Measurements from ENCODE around the gene CNST.
A peak's percentile ranks its signal among the peaks of the same experiment; 100 is the strongest.
"Not testable (repeated sequence)": the region's sequence is repeated elsewhere in the genome, so short reads cannot be mapped to it uniquely, and the experiment has no call there.

Gene CNST

DNA sequence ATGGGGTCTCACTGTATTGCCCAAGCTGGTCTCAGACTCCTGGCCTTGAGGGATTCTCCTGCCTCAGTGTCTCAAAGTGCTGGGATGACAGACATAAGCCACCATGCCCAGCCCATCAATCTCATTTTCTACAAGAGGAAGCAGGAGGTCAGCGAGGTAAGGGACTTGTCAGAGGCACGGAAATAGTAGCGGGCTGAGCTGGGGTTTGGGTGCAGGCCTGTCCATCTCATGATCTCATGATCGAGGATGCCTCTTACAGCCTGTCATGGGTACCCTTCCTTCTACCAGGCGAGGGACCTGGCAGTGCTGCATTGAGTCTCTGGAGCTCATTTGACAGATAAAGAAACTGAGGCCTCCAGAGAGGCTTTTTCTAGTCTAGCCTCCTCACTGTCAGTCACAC is 129.4 kb downstream of the CNST start:
- H3K9me3 ChIP-seq (ENCODE audit: control insufficient read depth, low read length): no peaks in the 10 kb centered on the region
- no peak for DNase-seq
- H3K27me3 ChIP-seq (replicated peaks; ENCODE audit: control insufficient read depth, insufficient read depth, low read length, poor library complexity, severe bottlenecking): no peaks in the 10 kb centered on the region
- H3K4me3 ChIP-seq (ENCODE audit: insufficient read depth, low read depth, low read length, poor library complexity, severe bottlenecking): no peak overlapping the region
- H3K4me1 ChIP-seq (ENCODE audit: control insufficient read depth, insufficient read depth, low read length, poor library complexity, severe bottlenecking): no peaks in the 10 kb centered on the region
- H3K27ac ChIP-seq (ENCODE audit: insufficient read depth, low read length, poor library complexity, severe bottlenecking): no peak overlapping the region
- H3K36me3 ChIP-seq (ENCODE audit: control insufficient read depth, insufficient read depth, low read length): no peaks in the 10 kb centered on the region

- H3K27me3 ChIP-seq (replicated peaks; ENCODE audit: control insufficient read depth, insufficient read depth, low read length, poor library complexity, severe bottlenecking): no peaks in the 10 kb centered on the region
- no peaks in the 10 kb centered on the region for H3K4me1 ChIP-seq (ENCODE audit: control insufficient read depth, insufficient read depth, low read length, poor library complexity, severe bottlenecking)
- peak overlapping the region; percentile 38 for H3K4me3 ChIP-seq (ENCODE audit: insufficient read depth, low read depth, low read length, poor library complexity, severe bottlenecking)
- DNase-seq: no peak
- H3K36me3 ChIP-seq (ENCODE audit: control insufficient read depth, insufficient read depth, low read length): no peaks in the 10 kb centered on the region
- H3K9me3 ChIP-seq (ENCODE audit: control insufficient read depth, low read length): no peaks in the 10 kb centered on the region
- no peak overlapping the region for H3K27ac ChIP-seq (ENCODE audit: insufficient read depth, low read length, poor library complexity, severe bottlenecking)
Observed at GRCh38 chr1:246698466-246699094, 132.3 kb downstream of the CNST start.

DNA sequence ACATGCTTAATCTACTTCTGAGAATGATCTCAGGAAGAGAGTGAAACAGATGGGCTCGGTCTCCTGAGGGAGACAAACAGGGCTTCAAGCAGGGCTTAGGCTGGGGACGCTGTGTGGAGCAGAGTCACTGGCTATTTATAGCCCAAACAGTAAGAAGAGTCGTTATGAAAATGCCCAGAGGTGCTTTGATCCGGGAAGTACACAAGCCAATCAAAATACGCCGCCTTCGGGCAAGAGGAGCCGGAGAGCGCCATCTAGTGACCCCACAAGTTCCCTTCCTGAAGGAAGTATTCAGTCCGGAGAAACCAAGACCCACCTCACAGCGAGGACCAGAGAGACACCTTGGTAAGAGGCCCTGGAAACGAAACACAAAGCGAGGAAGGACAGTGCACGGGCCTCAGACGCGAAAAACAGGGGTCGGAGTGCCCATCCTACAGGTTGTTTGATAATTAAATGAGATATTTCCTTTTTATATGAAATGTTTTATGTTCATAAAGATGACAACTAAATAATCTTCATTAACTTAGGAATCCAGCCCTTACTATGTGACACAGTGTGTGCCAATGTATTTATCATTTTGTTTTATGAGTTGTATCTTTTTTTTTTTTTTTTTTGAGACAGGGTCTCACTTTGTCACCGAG is 133.0 kb downstream of the CNST start:
- H3K27me3 ChIP-seq (replicated peaks; ENCODE audit: control insufficient read depth, insufficient read depth, low read length, poor library complexity, severe bottlenecking): no peaks in the 10 kb centered on the region
- H3K4me3 ChIP-seq (ENCODE audit: insufficient read depth, low read depth, low read length, poor library complexity, severe bottlenecking): peak overlapping the region; percentile 38
- no peaks in the 10 kb centered on the region for H3K36me3 ChIP-seq (ENCODE audit: control insufficient read depth, insufficient read depth, low read length)
- H3K27ac ChIP-seq (ENCODE audit: insufficient read depth, low read length, poor library complexity, severe bottlenecking): no peak overlapping the region
- DNase-seq: peak; percentile 52 to 62 (median 56)
- no peaks in the 10 kb centered on the region for H3K9me3 ChIP-seq (ENCODE audit: control insufficient read depth, low read length)
- no peaks in the 10 kb centered on the region for H3K4me1 ChIP-seq (ENCODE audit: control insufficient read depth, insufficient read depth, low read length, poor library complexity, severe bottlenecking)

- H3K4me3 ChIP-seq (ENCODE audit: insufficient read depth, low read depth, low read length, poor library complexity, severe bottlenecking): no peak overlapping the region
- H3K9me3 ChIP-seq (ENCODE audit: control insufficient read depth, low read length): no peaks in the 10 kb centered on the region
- no peak overlapping the region for H3K27ac ChIP-seq (ENCODE audit: insufficient read depth, low read length, poor library complexity, severe bottlenecking)
- H3K27me3 ChIP-seq (replicated peaks; ENCODE audit: control insufficient read depth, insufficient read depth, low read length, poor library complexity, severe bottlenecking): no peaks in the 10 kb centered on the region
- H3K36me3 ChIP-seq (ENCODE audit: control insufficient read depth, insufficient read depth, low read length): no peaks in the 10 kb centered on the region
- H3K4me1 ChIP-seq (ENCODE audit: control insufficient read depth, insufficient read depth, low read length, poor library complexity, severe bottlenecking): no peaks in the 10 kb centered on the region
- no peak for DNase-seq
Observed at GRCh38 chr1:246703581-246703980, 137.3 kb downstream of the CNST start.

- Histone ChIP-seq H3K27ac (ENCODE audit: insufficient read depth, low read length, poor library complexity, severe bottlenecking) (no peak overlapping the region), H3K4me1 (ENCODE audit: control insufficient read depth, insufficient read depth, low read length, poor library complexity, severe bottlenecking) (no peaks in the 10 kb centered on the region), H3K4me3 (ENCODE audit: insufficient read depth, low read depth, low read length, poor library complexity, severe bottlenecking) (no peak overlapping the region)
Observed at GRCh38 chr1:246705368-246705767, 139.1 kb downstream of the CNST start.

GRCh38 chr1:246708166-246708565 is 141.9 kb downstream of the CNST start:
- Histone ChIP-seq H3K36me3 (ENCODE audit: control insufficient read depth, insufficient read depth, low read length) (no peaks in the 10 kb centered on the region), H3K27me3 (replicated peaks; ENCODE audit: control insufficient read depth, insufficient read depth, low read length, poor library complexity, severe bottlenecking) (no peaks in the 10 kb centered on the region), H3K4me3 (ENCODE audit: insufficient read depth, low read depth, low read length, poor library complexity, severe bottlenecking) (no peak overlapping the region), H3K4me1 (ENCODE audit: control insufficient read depth, insufficient read depth, low read length, poor library complexity, severe bottlenecking) (no peaks in the 10 kb centered on the region), H3K27ac (ENCODE audit: insufficient read depth, low read length, poor library complexity, severe bottlenecking) (no peak overlapping the region), H3K9me3 (ENCODE audit: control insufficient read depth, low read length) (no peaks in the 10 kb centered on the region)
- no peak for DNase-seq

More at GRCh38 chr1:246705368-246705767, 139.1 kb downstream of the CNST start:
- no peaks in the 10 kb centered on the region for H3K9me3 ChIP-seq (ENCODE audit: control insufficient read depth, low read length)
- no peaks in the 10 kb centered on the region for H3K27me3 ChIP-seq (replicated peaks; ENCODE audit: control insufficient read depth, insufficient read depth, low read length, poor library complexity, severe bottlenecking)
- no peaks in the 10 kb centered on the region for H3K36me3 ChIP-seq (ENCODE audit: control insufficient read depth, insufficient read depth, low read length)
- DNase-seq: no peak

DNA sequence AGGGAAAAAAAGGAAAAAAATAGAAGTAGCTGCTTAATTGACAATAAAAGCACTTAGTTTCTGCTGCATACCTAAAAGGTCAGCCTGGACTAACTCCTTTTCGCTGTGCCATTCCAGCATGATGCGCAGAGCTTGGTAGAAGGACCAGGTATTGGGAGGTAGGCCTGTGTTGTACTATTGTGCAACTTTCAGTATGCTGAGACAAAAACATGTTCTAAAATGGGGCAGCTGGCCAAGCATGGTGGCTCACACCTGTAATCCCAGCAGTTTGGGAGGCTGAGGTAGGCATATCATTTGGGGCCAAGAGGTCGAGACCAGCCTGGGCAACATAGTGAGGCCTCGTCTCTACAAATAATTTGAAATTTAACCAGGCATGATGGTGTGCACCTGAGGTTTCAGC is 142.9 kb downstream of the CNST start:
- Histone ChIP-seq H3K4me3 (ENCODE audit: insufficient read depth, low read depth, low read length, poor library complexity, severe bottlenecking) (no peak overlapping the region), H3K9me3 (ENCODE audit: control insufficient read depth, low read length) (no peaks in the 10 kb centered on the region), H3K4me1 (ENCODE audit: control insufficient read depth, insufficient read depth, low read length, poor library complexity, severe bottlenecking) (no peaks in the 10 kb centered on the region), H3K27me3 (replicated peaks; ENCODE audit: control insufficient read depth, insufficient read depth, low read length, poor library complexity, severe bottlenecking) (no peaks in the 10 kb centered on the region), H3K27ac (ENCODE audit: insufficient read depth, low read length, poor library complexity, severe bottlenecking) (no peak overlapping the region), H3K36me3 (ENCODE audit: control insufficient read depth, insufficient read depth, low read length) (no peaks in the 10 kb centered on the region)
- no peak for DNase-seq

- DNase-seq: no peak
- Histone ChIP-seq H3K9me3 (ENCODE audit: control insufficient read depth, low read length) (no peaks in the 10 kb centered on the region), H3K36me3 (ENCODE audit: control insufficient read depth, insufficient read depth, low read length) (no peaks in the 10 kb centered on the region), H3K4me1 (ENCODE audit: control insufficient read depth, insufficient read depth, low read length, poor library complexity, severe bottlenecking) (no peaks in the 10 kb centered on the region), H3K27me3 (replicated peaks; ENCODE audit: control insufficient read depth, insufficient read depth, low read length, poor library complexity, severe bottlenecking) (no peaks in the 10 kb centered on the region), H3K4me3 (ENCODE audit: insufficient read depth, low read depth, low read length, poor library complexity, severe bottlenecking) (no peak overlapping the region), H3K27ac (ENCODE audit: insufficient read depth, low read length, poor library complexity, severe bottlenecking) (no peak overlapping the region)
Observed at GRCh38 chr1:246709835-246710234, 143.6 kb downstream of the CNST start.

- DNase-seq: no peak
- Histone ChIP-seq H3K27me3 (replicated peaks; ENCODE audit: control insufficient read depth, insufficient read depth, low read length, poor library complexity, severe bottlenecking) (no peaks in the 10 kb centered on the region), H3K4me1 (ENCODE audit: control insufficient read depth, insufficient read depth, low read length, poor library complexity, severe bottlenecking) (no peaks in the 10 kb centered on the region), H3K36me3 (ENCODE audit: control insufficient read depth, insufficient read depth, low read length) (no peaks in the 10 kb centered on the region), H3K9me3 (ENCODE audit: control insufficient read depth, low read length) (no peaks in the 10 kb centered on the region), H3K27ac (ENCODE audit: insufficient read depth, low read length, poor library complexity, severe bottlenecking) (no peak overlapping the region), H3K4me3 (ENCODE audit: insufficient read depth, low read depth, low read length, poor library complexity, severe bottlenecking) (no peak overlapping the region)
Observed at GRCh38 chr1:246711548-246712003, 145.3 kb downstream of the CNST start.

- not testable (repeated sequence) for H3K9me3 ChIP-seq (ENCODE audit: control insufficient read depth, low read length); H3K4me3 ChIP-seq (ENCODE audit: insufficient read depth, low read depth, low read length, poor library complexity, severe bottlenecking); H3K4me1 ChIP-seq (ENCODE audit: control insufficient read depth, insufficient read depth, low read length, poor library complexity, severe bottlenecking); H3K27ac ChIP-seq (ENCODE audit: insufficient read depth, low read length, poor library complexity, severe bottlenecking); H3K27me3 ChIP-seq (replicated peaks; ENCODE audit: control insufficient read depth, insufficient read depth, low read length, poor library complexity, severe bottlenecking); H3K36me3 ChIP-seq (ENCODE audit: control insufficient read depth, insufficient read depth, low read length); DNase-seq
Observed at GRCh38 chr1:246712428-246712827, 146.2 kb downstream of the CNST start.
